Immature natural killer cell (primary cell): ENCODE data around the gene SMARCAL1. TPM values are rescaled to one million over a fixed set of nuclear protein-coding genes. Genes with fewer than 3 reads are reported as not detected.

ENCODE experiments used
- DNase-seq, 3 donors: peaks; one replicate each; pipeline ENCODE4 v3.0.0; 2022; ENCODE audit warnings: mixed read lengths in 1 of 3
- H3K27ac Mint-ChIP-seq, 6 donors: one replicate each; pipeline ENCODE4 v1.8.0; 2020; ENCODE audit warnings: mixed read lengths in 6 of 6, mild to moderate bottlenecking in 5 of 6, inconsistent platforms in 4 of 6, moderate library complexity in 3 of 6
- H3K27me3 Mint-ChIP-seq, 3 donors: one replicate each; pipeline ENCODE4 v1.8.0; 2020 to 2021; ENCODE audit warnings: low read depth in 3 of 3, mild to moderate bottlenecking in 3 of 3, mixed read lengths in 3 of 3, moderate library complexity in 3 of 3, inconsistent platforms in 1 of 3
- H3K36me3 Mint-ChIP-seq, 3 donors: one replicate each; pipeline ENCODE4 v1.8.0; 2020; ENCODE audit warnings: mixed read lengths in 3 of 3, inconsistent platforms in 2 of 3, mild to moderate bottlenecking in 2 of 3
- H3K4me1 Mint-ChIP-seq, 2 donors: one replicate each; pipeline ENCODE4 v1.8.0; 2020; ENCODE audit warnings: inconsistent platforms in 2 of 2, mild to moderate bottlenecking in 2 of 2, mixed read lengths in 2 of 2, moderate library complexity in 1 of 2
- H3K4me3 Mint-ChIP-seq, 5 donors: one replicate each; pipeline ENCODE4 v1.8.0; 2020; ENCODE audit warnings: mild to moderate bottlenecking in 5 of 5, mixed read lengths in 5 of 5, inconsistent platforms in 3 of 5, moderate library complexity in 3 of 5
- H3K9me3 Mint-ChIP-seq, 6 donors: one replicate each; pipeline ENCODE4 v1.8.0; 2020; ENCODE audit warnings: mild to moderate bottlenecking in 6 of 6, mixed read lengths in 6 of 6, inconsistent platforms in 4 of 6, moderate library complexity in 3 of 6
- polyA plus RNA-seq, 3 donors: library from polyadenylated mRNA; unstranded; fragments of 300-500 nt; fragmentation: Illumina TruSeq; gene quantifications; one replicate each; pipeline ENCODE4 v1.2.3, GENCODE V29; 2021

Gene SMARCAL1
- 10 to 100 TPM; 15.1 to 34.6 (median 15.2) TPM for polyA plus RNA-seq

DNA sequence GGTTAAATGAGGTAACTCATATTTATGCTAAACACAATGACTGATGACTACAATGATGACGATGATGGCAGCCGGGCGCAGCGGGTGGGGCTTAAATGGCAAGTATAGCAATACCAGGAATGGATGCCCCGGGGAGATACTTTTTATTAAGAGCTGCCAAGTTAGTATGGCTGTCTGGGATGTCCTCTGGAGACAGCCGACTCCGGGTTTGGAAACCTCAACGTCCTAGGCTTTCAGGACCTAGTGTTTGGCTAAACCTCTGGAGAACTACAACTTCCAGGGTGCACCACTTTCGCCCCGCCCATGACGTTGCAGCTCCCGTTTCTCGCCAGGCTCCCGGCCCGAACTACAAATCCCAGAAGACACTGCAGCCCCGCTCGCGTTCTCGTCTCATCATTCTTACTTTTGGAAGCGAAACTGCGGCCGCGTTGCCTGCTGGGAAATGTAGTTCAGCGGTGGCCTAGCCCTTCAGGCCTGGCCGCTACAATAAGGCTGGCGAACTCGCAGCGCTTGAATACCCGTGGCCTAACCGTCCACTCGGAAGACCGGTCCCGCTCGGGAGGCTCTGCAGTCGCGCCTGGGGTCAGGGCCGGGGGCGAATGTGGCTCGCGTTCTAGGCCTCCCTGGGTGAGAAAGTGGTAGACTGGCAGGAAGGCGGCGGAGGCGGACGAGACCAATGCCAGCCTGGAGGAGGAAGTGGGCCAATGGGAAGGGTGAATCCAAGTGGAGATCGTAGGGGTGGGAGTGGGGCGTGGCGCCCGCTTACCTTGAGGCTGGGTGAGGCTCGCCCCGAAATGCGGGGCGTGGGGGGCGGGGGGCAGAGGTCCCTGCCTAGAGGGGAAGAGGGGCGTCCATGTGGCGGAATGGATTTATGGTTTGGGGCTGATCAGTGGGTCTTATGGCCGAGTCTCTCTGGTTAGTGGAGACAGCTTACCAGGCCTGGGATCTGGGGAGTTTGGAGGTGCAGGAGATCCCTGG, at the start of gene SMARCAL1:
SMARCAL1 (plus strand) TSS at position 463 of the 978 bp plus-strand sequence. CDS start 2,221 bp downstream, outside the sequence.
- Mint-ChIP-seq H3K4me1 (peaks cover 24 to 31% of the 10 kb centered on the region in 2 donors), H3K27ac (peak within 1 kb of the TSS; percentile 79 to 97 (median 97)), H3K27me3 (peaks cover 3 to 8% (median 5%) of the 10 kb centered on the region in 3 donors), H3K9me3 (no peaks in the 10 kb centered on the region), H3K4me3 (peak within 1 kb of the TSS; percentile 97 to 98 (median 98)), H3K36me3 (peaks cover 0 to 6% (median 0%) of the 10 kb centered on the region in 3 donors)
- DNase-seq, result peak; percentile 94 to 96 (median 95)

DNA sequence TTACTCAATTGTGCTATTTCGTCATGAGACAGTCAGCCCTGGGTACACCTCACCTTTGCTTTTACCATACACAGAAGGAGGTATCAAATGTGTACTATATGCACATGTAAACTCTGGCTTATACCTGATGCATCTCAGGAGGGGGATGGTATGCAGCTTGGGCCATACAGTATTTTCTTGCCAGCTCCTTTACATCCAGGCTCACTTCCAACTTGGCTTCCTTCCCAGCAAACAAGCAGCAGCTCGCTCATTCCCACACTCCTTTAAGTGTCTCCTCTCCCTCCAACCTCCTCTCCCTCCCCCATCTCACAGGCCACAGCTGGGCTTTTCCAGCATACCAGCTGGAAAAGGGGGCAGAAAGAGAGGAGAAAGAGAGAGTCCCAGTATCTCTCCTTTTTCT, 49.6 kb upstream of the SMARCAL1 start:
- H3K27me3 Mint-ChIP-seq, result peaks cover 3 to 7% (median 6%) of the 10 kb centered on the region in 3 donors
- no peaks in the 10 kb centered on the region for H3K9me3 Mint-ChIP-seq
- H3K27ac Mint-ChIP-seq, result no peak overlapping the region
- peaks cover 0 to 8% (median 3%) of the 10 kb centered on the region in 3 donors for H3K36me3 Mint-ChIP-seq
- no peak overlapping the region for H3K4me3 Mint-ChIP-seq
- peaks cover 15 to 23% of the 10 kb centered on the region in 2 donors for H3K4me1 Mint-ChIP-seq
- no peak for DNase-seq

GRCh38 chr2:216363221-216363620, 49.1 kb upstream of the SMARCAL1 start:
- DNase-seq, result no peak
- Mint-ChIP-seq H3K27me3 (peaks cover 5 to 8% (median 6%) of the 10 kb centered on the region in 3 donors), H3K4me3 (no peak overlapping the region), H3K9me3 (no peaks in the 10 kb centered on the region), H3K4me1 (peaks cover 15 to 23% of the 10 kb centered on the region in 2 donors), H3K27ac (no peak overlapping the region), H3K36me3 (peaks cover 0 to 8% (median 3%) of the 10 kb centered on the region in 3 donors)

DNA sequence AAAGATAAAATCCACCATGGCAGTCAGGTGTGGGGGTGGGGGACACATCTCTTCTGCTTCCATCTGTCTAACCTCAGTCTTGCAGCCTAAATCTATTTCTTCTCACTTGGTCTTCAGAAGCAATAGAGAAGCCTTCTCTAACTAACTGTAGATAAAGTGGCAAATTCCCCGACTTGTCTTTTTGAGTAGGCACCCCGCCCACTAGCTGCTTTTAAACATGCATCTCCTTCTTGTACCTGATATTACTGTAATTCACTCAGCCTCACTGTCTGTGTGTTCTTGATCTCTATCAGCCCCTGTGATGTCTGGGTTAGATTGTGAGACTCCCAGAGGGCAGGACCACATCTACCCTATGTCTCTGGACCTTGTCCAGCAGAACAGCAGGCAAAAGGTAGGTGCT, 46.8 kb upstream of the SMARCAL1 start:
- H3K9me3 Mint-ChIP-seq, result peaks cover 0 to 8% (median 0%) of the 10 kb centered on the region in 6 donors
- no peak for DNase-seq
- peaks cover 11 to 18% of the 10 kb centered on the region in 2 donors for H3K4me1 Mint-ChIP-seq
- peaks cover 0 to 8% (median 7%) of the 10 kb centered on the region in 3 donors for H3K36me3 Mint-ChIP-seq
- H3K27ac Mint-ChIP-seq, result no peak overlapping the region
- H3K27me3 Mint-ChIP-seq, result peaks cover 11 to 23% (median 13%) of the 10 kb centered on the region in 3 donors
- H3K4me3 Mint-ChIP-seq, result no peak overlapping the region

GRCh38 chr2:216366777-216367471, 45.4 kb upstream of the SMARCAL1 start:
- H3K27me3 Mint-ChIP-seq, result peaks cover 16 to 29% (median 18%) of the 10 kb centered on the region in 3 donors
- H3K9me3 Mint-ChIP-seq, result peaks cover 0 to 8% (median 0%) of the 10 kb centered on the region in 6 donors
- no peak for DNase-seq
- no peak overlapping the region for H3K4me3 Mint-ChIP-seq
- H3K36me3 Mint-ChIP-seq, result peaks cover 0 to 7% (median 4%) of the 10 kb centered on the region in 3 donors
- H3K4me1 Mint-ChIP-seq, result peaks cover 9 to 10% of the 10 kb centered on the region in 2 donors
- no peak overlapping the region for H3K27ac Mint-ChIP-seq

DNA sequence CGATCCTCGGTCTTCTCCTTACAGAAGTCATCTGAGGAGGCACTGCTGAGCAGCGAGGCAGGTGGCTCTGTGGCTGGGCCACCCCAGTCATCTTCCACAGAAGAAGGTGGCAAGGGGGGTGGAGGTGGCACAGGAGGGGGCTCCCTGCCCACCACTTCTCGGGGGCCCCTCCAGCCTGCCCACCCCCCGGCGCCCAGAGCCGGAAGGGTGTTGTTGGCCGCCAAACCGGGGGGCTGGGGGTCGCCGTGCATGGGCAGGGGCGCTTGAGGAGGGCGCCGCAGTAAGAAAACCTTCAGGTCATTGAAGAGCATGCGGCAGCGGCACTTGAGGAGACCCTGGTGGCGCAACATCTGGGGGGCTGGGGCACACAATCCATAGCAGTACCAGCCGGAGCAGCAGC, 42.5 kb upstream of the SMARCAL1 start:
- DNase-seq, result no peak
- no peak overlapping the region for H3K27ac Mint-ChIP-seq
- no peak overlapping the region for H3K4me3 Mint-ChIP-seq
- peaks cover 0 to 4% (median 4%) of the 10 kb centered on the region in 3 donors for H3K36me3 Mint-ChIP-seq
- H3K4me1 Mint-ChIP-seq, result peaks cover 14 to 16% of the 10 kb centered on the region in 2 donors
- peaks cover 0 to 9% (median 1%) of the 10 kb centered on the region in 6 donors for H3K9me3 Mint-ChIP-seq
- H3K27me3 Mint-ChIP-seq, result peaks cover 27 to 52% (median 32%) of the 10 kb centered on the region in 3 donors

DNA sequence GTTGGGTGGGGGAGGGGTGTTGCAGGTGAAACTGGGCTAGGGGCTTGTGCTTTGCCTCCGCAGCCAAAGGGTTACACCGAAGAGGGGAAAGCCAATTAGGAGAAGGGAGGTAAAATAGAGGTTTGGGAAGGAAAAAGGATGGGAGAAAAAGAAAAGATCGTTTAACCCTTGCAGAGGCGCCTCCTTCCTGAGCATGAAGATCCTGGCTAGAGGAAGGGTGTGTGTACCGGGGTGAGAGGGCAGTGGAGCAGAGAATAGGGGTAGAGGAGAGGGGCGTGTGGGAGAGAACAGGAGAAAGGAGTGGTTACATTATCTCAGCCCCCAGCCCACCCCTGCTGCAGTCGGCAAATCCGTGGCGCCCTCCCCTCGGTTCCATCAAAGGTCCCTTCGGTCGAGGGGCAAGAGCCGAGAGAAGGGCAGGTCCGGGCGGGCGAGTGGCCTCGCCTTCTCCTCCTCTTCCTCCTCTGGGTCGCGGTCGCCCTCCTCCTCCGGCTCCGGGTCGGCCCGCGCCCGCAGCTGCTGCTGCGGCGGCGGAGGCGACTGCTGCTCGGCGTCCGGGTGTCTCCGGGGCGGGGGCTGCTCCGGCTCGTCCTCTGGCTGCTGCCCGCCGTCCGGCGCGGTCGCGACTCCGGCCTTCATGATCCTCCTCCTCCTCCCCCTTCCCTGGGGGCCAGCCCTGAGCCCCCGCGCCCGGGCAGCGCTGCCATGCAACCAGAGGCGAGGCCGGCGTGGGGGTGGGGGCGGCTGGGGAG, 41.1 kb upstream of the SMARCAL1 start:
- Mint-ChIP-seq H3K9me3 (peaks cover 0 to 9% (median 1%) of the 10 kb centered on the region in 6 donors), H3K27me3 (peaks cover 27 to 58% (median 32%) of the 10 kb centered on the region in 3 donors), H3K4me3 (peak overlapping the region in 3 of 5 donors; percentile 1 to 33 (median 18))

GRCh38 chr2:216371721-216372702, 40.3 kb upstream of the SMARCAL1 start, which contains the start of gene MARCHF4:
MARCHF4 (minus strand) TSS chr2:216372483; CDS start chr2:216370260, 2,223 bp downstream.
- Mint-ChIP-seq H3K4me1 (peaks cover 14 to 16% of the 10 kb centered on the region in 2 donors), H3K9me3 (peaks cover 0 to 9% (median 1%) of the 10 kb centered on the region in 6 donors), H3K27me3 (peaks cover 22 to 61% (median 32%) of the 10 kb centered on the region in 3 donors), H3K4me3 (peak within 1 kb of the TSS; percentile 5 to 59 (median 55)), H3K27ac (no peak within 1 kb of the TSS), H3K36me3 (peaks cover 0 to 4% (median 0%) of the 10 kb centered on the region in 3 donors)
- peak; percentile 66 to 73 (median 71) for DNase-seq

More for the DNA sequence above, 41.1 kb upstream of the SMARCAL1 start:
- peaks cover 0 to 4% (median 4%) of the 10 kb centered on the region in 3 donors for H3K36me3 Mint-ChIP-seq
- peaks cover 14 to 16% of the 10 kb centered on the region in 2 donors for H3K4me1 Mint-ChIP-seq
- H3K27ac Mint-ChIP-seq, result no peak overlapping the region
- no peak for DNase-seq

DNA sequence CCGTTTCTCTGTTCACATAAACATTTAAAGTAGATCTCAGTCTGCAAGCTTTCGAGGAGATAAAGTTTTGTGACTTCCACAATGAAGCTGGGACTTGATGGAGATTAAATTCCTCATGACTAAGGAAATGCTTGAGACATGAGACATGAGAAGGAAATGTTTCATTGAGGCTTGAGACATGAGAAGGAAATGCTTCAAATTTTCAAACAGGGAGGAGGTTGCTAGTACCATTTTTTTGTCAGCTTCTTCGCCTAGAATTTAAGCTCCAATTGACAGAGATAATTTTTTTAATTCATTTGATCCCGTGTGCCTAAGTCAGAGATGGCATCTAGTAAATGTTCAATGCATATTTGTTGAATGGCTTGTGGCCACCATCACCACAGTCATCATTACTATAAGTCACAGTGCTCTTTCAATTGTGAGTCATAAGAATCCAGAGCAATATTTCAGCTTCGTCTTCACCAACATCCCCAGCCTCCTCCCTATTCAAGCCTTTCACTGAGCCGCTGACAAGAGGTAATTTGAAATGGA, 39.5 kb upstream of the SMARCAL1 start:
- peaks cover 14 to 16% of the 10 kb centered on the region in 2 donors for H3K4me1 Mint-ChIP-seq
- peaks cover 22 to 58% (median 26%) of the 10 kb centered on the region in 3 donors for H3K27me3 Mint-ChIP-seq

GRCh38 chr2:216373896-216374295, 38.4 kb upstream of the SMARCAL1 start:
- peaks cover 0 to 4% (median 0%) of the 10 kb centered on the region in 3 donors for H3K36me3 Mint-ChIP-seq
- no peak for DNase-seq
- H3K4me3 Mint-ChIP-seq, result no peak overlapping the region
- H3K27ac Mint-ChIP-seq, result no peak overlapping the region
- peaks cover 0 to 9% (median 1%) of the 10 kb centered on the region in 6 donors for H3K9me3 Mint-ChIP-seq
- H3K27me3 Mint-ChIP-seq, result peaks cover 23 to 49% (median 26%) of the 10 kb centered on the region in 3 donors
- H3K4me1 Mint-ChIP-seq, result peaks cover 14 to 16% of the 10 kb centered on the region in 2 donors

More for the DNA sequence above, 39.5 kb upstream of the SMARCAL1 start:
- Mint-ChIP-seq H3K9me3 (peaks cover 0 to 9% (median 1%) of the 10 kb centered on the region in 6 donors), H3K36me3 (peaks cover 0 to 4% (median 0%) of the 10 kb centered on the region in 3 donors), H3K4me3 (peak overlapping the region in 2 of 5 donors; percentile 5 to 57), H3K27ac (no peak overlapping the region)
- DNase-seq, result no peak

GRCh38 chr2:216375286-216375685, 37.0 kb upstream of the SMARCAL1 start:
- Mint-ChIP-seq H3K27me3 (peaks cover 20 to 43% (median 21%) of the 10 kb centered on the region in 3 donors), H3K36me3 (peaks cover 0 to 4% (median 0%) of the 10 kb centered on the region in 3 donors), H3K27ac (no peak overlapping the region), H3K4me3 (no peak overlapping the region), H3K4me1 (peaks cover 14 to 16% of the 10 kb centered on the region in 2 donors), H3K9me3 (peaks cover 0 to 8% (median under 1%) of the 10 kb centered on the region in 6 donors)
- DNase-seq, result no peak
